Mammary epithelial cell (primary cell): Measurements from ENCODE around the gene SOCS3.

Experiments used
- EZH2 ChIP-seq: IDR thresholded peaks from 2 replicates; pipeline ENCODE4 v1.6.1; 2012; ENCODE audit warnings: low read length, inconsistent platforms, borderline replicate concordance
- TF ChIP-seq, protein P1 (sequence below), 2 donors: IDR thresholded peaks in 1 of 2; conservative IDR thresholded peaks in 1 of 2; 2 replicates each; pipeline ENCODE4 v1.5.1; 2011 to 2012; ENCODE audit warnings: inconsistent platforms in 2 of 2, low read length in 2 of 2, mild to moderate bottlenecking in 2 of 2, control low read depth in 1 of 2, low read depth in 1 of 2; ENCODE audit not compliant: insufficient read depth in 1 of 2; ENCODE audit errors: extremely low read depth in 1 of 2

DNA sequence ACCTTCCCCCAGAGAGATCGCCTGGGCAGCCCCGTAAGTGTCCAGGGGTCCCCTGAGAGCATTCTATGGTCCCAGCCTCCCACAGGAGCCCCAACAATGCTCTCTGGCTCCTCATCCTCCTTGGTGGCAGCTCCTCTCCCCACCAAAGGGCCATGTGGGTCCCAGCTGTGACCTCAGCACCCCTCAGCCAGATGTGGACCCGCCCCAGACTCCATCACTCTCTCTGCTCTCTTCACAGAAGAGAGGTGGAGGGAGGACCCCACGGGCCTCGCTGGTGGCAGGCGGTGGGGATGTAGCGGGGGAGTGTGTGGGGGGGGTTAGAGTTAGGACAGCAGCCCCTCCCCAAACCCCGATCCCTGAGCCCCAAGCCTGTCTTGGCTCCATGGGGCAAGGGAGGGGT, 41.0 kb downstream of the SOCS3 start:
- TF ChIP-seq, protein P1, sequence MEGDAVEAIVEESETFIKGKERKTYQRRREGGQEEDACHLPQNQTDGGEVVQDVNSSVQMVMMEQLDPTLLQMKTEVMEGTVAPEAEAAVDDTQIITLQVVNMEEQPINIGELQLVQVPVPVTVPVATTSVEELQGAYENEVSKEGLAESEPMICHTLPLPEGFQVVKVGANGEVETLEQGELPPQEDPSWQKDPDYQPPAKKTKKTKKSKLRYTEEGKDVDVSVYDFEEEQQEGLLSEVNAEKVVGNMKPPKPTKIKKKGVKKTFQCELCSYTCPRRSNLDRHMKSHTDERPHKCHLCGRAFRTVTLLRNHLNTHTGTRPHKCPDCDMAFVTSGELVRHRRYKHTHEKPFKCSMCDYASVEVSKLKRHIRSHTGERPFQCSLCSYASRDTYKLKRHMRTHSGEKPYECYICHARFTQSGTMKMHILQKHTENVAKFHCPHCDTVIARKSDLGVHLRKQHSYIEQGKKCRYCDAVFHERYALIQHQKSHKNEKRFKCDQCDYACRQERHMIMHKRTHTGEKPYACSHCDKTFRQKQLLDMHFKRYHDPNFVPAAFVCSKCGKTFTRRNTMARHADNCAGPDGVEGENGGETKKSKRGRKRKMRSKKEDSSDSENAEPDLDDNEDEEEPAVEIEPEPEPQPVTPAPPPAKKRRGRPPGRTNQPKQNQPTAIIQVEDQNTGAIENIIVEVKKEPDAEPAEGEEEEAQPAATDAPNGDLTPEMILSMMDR (conservative IDR thresholded peaks at IDR 0.05 in 1 of 2, IDR thresholded peaks at IDR 0.05 in 1 of 2; ENCODE audit: extremely low read depth in 1 of 2, insufficient read depth in 1 of 2, low read depth in 1 of 2, low read length in 2 of 2), result no peak
- no peak for TF ChIP-seq EZH2
